ENCODE results near the gene PPHLN1.

PPHLN1 gene

GRCh38 chr12:42484996-42485395 is 159.0 kb downstream of the PPHLN1 start:
- DNase-seq: no peak

- no peak for DNase-seq
These were observed 159.9 kb downstream of the PPHLN1 start for GRCh38 chr12:42485823-42486222.

- no peak for DNase-seq
These were observed 160.4 kb downstream of the PPHLN1 start for GRCh38 chr12:42486407-42486806.

- no peak for DNase-seq
These were observed 164.4 kb downstream of the PPHLN1 start for GRCh38 chr12:42490261-42490842.
